H9 (cell line): Measurements from ENCODE around the gene TMIGD2. TPM values are rescaled to one million over a fixed set of nuclear protein-coding genes. Genes with fewer than 3 reads are reported as not detected.

ENCODE experiments used
- DNase-seq: peaks from one replicate; pipeline ENCODE4 v3.0.0-alpha.2; 2017
- H2AFZ ChIP-seq: one replicate; pipeline ENCODE4 v1.6.1; 2013; ENCODE audit warnings: mild to moderate bottlenecking, low read length, control low read depth, moderate library complexity
- H2AK5ac ChIP-seq: 2 replicates; pipeline ENCODE4 v1.6.1; 2013; ENCODE audit warnings: low read length, control low read depth, mixed read lengths; ENCODE audit not compliant: insufficient read length
- H2BK120ac ChIP-seq: one replicate; pipeline ENCODE4 v1.6.1; 2013; ENCODE audit warnings: low read depth, mild to moderate bottlenecking, low read length, control low read depth, inconsistent platforms; ENCODE audit not compliant: poor library complexity, severe bottlenecking
- H2BK12ac ChIP-seq: 2 replicates; pipeline ENCODE4 v1.6.1; 2013; ENCODE audit warnings: low read length, control low read depth, mixed read lengths, low read depth; ENCODE audit not compliant: insufficient read length
- H2BK15ac ChIP-seq: 2 replicates; pipeline ENCODE4 v1.6.1; 2013; ENCODE audit warnings: low read depth, low read length, control low read depth
- H2BK20ac ChIP-seq: one replicate; pipeline ENCODE4 v1.6.1; 2013; ENCODE audit warnings: low read depth, mild to moderate bottlenecking, low read length, control low read depth, inconsistent platforms; ENCODE audit not compliant: poor library complexity, severe bottlenecking
- H2BK5ac ChIP-seq: 2 replicates; pipeline ENCODE4 v1.6.1; 2013; ENCODE audit warnings: low read length, control low read depth, mixed read lengths; ENCODE audit not compliant: insufficient read length
- H3K14ac ChIP-seq: 2 replicates; pipeline ENCODE4 v1.6.1; 2013; ENCODE audit warnings: low read length, control low read depth; ENCODE audit not compliant: insufficient read depth
- H3K18ac ChIP-seq: 2 replicates; pipeline ENCODE4 v1.6.1; 2013; ENCODE audit warnings: low read depth, mild to moderate bottlenecking, mixed read lengths, low read length, control low read depth; ENCODE audit not compliant: insufficient read length
- H3K23ac ChIP-seq: 2 replicates; pipeline ENCODE4 v1.6.1; 2013; ENCODE audit warnings: low read length, control low read depth, mixed read lengths, low read depth; ENCODE audit not compliant: insufficient read length
- H3K23me2 ChIP-seq: 2 replicates; pipeline ENCODE4 v1.6.1; 2013; ENCODE audit warnings: low read depth, mild to moderate bottlenecking, mixed read lengths, low read length, control low read depth; ENCODE audit not compliant: insufficient read length, poor library complexity, severe bottlenecking
- H3K27ac ChIP-seq: 2 replicates; pipeline ENCODE4 v1.5.1; 2013; ENCODE audit warnings: low read length, control low read depth, mixed read lengths, low read depth; ENCODE audit not compliant: insufficient read length
- H3K27me3 ChIP-seq: 2 replicates; pipeline ENCODE4 v1.6.1; 2013; ENCODE audit warnings: low read length, control low read depth, inconsistent platforms; ENCODE audit not compliant: insufficient read depth
- H3K4ac ChIP-seq: 2 replicates; pipeline ENCODE4 v1.6.1; 2013; ENCODE audit warnings: low read depth, mild to moderate bottlenecking, control low read depth, inconsistent platforms, low read length, moderate library complexity
- H3K4me1 ChIP-seq: 2 replicates; pipeline ENCODE4 v1.6.1; 2013; ENCODE audit warnings: low read length, control low read depth, inconsistent platforms; ENCODE audit not compliant: insufficient read depth
- H3K4me2 ChIP-seq: 2 replicates; pipeline ENCODE4 v1.6.1; 2013; ENCODE audit warnings: low read length, control low read depth, mixed read lengths; ENCODE audit not compliant: insufficient read length, insufficient read depth
- H3K56ac ChIP-seq: 2 replicates; pipeline ENCODE4 v1.6.1; 2013; ENCODE audit warnings: low read depth, mild to moderate bottlenecking, mixed read lengths, low read length, control low read depth; ENCODE audit not compliant: insufficient read length
- H3K79me1 ChIP-seq: 2 replicates; pipeline ENCODE4 v1.6.1; 2013; ENCODE audit warnings: low read depth, mild to moderate bottlenecking, moderate library complexity, low read length, control low read depth, inconsistent platforms; ENCODE audit not compliant: insufficient read depth, poor library complexity, severe bottlenecking
- H3K79me2 ChIP-seq: 2 replicates; pipeline ENCODE4 v1.6.1; 2013; ENCODE audit warnings: low read length, control low read depth, inconsistent platforms; ENCODE audit not compliant: insufficient read depth
- H3K9ac ChIP-seq: 2 replicates; pipeline ENCODE4 v1.6.1; 2013; ENCODE audit warnings: low read length, control low read depth, mixed read lengths; ENCODE audit not compliant: insufficient read length; ENCODE audit errors: extremely low read depth
- H3K9me3 ChIP-seq: one replicate; pipeline ENCODE4 v1.6.1; 2013; ENCODE audit warnings: low read depth, low read length, inconsistent platforms; ENCODE audit not compliant: control insufficient read depth
- H3T11ph ChIP-seq: one replicate; pipeline ENCODE4 v1.6.1; 2013; ENCODE audit warnings: mild to moderate bottlenecking, low read length, control low read depth, inconsistent platforms
- H4K20me1 ChIP-seq: one replicate; pipeline ENCODE4 v1.6.1; 2013; ENCODE audit not compliant: control insufficient read depth, insufficient read length, insufficient read depth
- H4K5ac ChIP-seq: 2 replicates; pipeline ENCODE4 v1.6.1; 2013; ENCODE audit warnings: low read depth, mild to moderate bottlenecking, mixed read lengths, low read length, control low read depth; ENCODE audit not compliant: insufficient read length
- H4K8ac ChIP-seq: replicated peaks from 2 replicates; pipeline ENCODE4 v1.6.1; 2013; ENCODE audit warnings: low read length, control low read depth, mixed read lengths, low read depth; ENCODE audit not compliant: insufficient read length
- H4K91ac ChIP-seq: 2 replicates; pipeline ENCODE4 v1.6.1; 2013; ENCODE audit warnings: low read depth, mild to moderate bottlenecking, moderate library complexity, mixed read lengths, low read length, control low read depth; ENCODE audit not compliant: insufficient read length
- H3K27ac Mint-ChIP-seq, 3 experiments: 2 replicates in 2 of 3; 3 replicates in 1 of 3; pipeline ENCODE4 v1.8.0; 2020 to 2021; ENCODE audit warnings: mixed read lengths in 3 of 3, mild to moderate bottlenecking in 1 of 3, moderate library complexity in 1 of 3
- H3K27me3 Mint-ChIP-seq: 2 replicates; pipeline ENCODE4 v1.8.0; 2021; ENCODE audit warnings: low read depth, mild to moderate bottlenecking, moderate library complexity, mixed read lengths
- H3K36me3 Mint-ChIP-seq, 3 experiments: 2 replicates in 2 of 3; 3 replicates in 1 of 3; pipeline ENCODE4 v1.8.0; 2020 to 2021; ENCODE audit warnings: low read depth in 3 of 3, mixed read lengths in 3 of 3; ENCODE audit not compliant: insufficient read depth in 1 of 3
- H3K4me1 Mint-ChIP-seq, 2 experiments: 2 replicates each; pipeline ENCODE4 v1.8.0; 2020; ENCODE audit warnings: mixed read lengths in 2 of 2
- H3K4me3 Mint-ChIP-seq, 2 experiments: 2 replicates in 1 of 2; 3 replicates in 1 of 2; pipeline ENCODE4 v1.8.0; 2020 to 2021; ENCODE audit warnings: mild to moderate bottlenecking in 2 of 2, mixed read lengths in 2 of 2, moderate library complexity in 1 of 2
- H3K9me3 Mint-ChIP-seq, 2 experiments: 2 replicates in 1 of 2; 3 replicates in 1 of 2; pipeline ENCODE4 v1.8.0; 2020; ENCODE audit warnings: mild to moderate bottlenecking in 2 of 2, mixed read lengths in 2 of 2, moderate library complexity in 1 of 2
- CTCF ChIP-seq: fragments of 200-600 bp; sonication (generic); conservative IDR thresholded peaks from 3 replicates; pipeline ENCODE4 v1.8.0; 2021; ENCODE audit warnings: antibody characterized with exemption, mild to moderate bottlenecking
- WGBS: extraction: QIAGEN DNeasy Blood & Tissue Kit; methylation state at CpG from one replicate; pipeline ENCODE4 v1.1.7; 2013; ENCODE audit warnings: missing lambda C conversion rate, low lambda C conversion rate, mixed read lengths; ENCODE audit not compliant: insufficient read length; ENCODE audit errors: extremely low coverage; 5-methylcytosine and 5-hydroxymethylcytosine counted together
- total RNA-seq: library from RNA; stranded (reverse); gene quantifications from 2 replicates; pipeline ENCODE4 v1.2.1, GENCODE V29; 2021

The TMIGD2 gene
- total RNA-seq, 1 experiment from 2014 or later, result 0.26 TPM

GRCh38 chr19:4301590-4302242 lies 473 bp downstream of the TMIGD2 start:
- DNase-seq, result no peak
- H3K4me1 ChIP-seq, result no peaks in the 10 kb centered on the region
- H3K27me3 Mint-ChIP-seq, result peaks cover 12% of the 10 kb centered on the region
- peaks cover 10 to 20% of the 10 kb centered on the region in 2 experiments for H3K4me1 Mint-ChIP-seq
- no peak overlapping the region for H3K18ac ChIP-seq
- H3K79me1 ChIP-seq, result no peaks in the 10 kb centered on the region
- no peak overlapping the region for H3K14ac ChIP-seq
- H2AFZ ChIP-seq, result peak overlapping the region; percentile 3
- WGBS, result no CpG with 5 or more reads among the region's 13 CpGs
- H3K9me3 ChIP-seq, result no peaks in the 10 kb centered on the region
- no peaks in the 10 kb centered on the region for H4K20me1 ChIP-seq
- H3K27ac ChIP-seq, result no peak overlapping the region
- H2BK15ac ChIP-seq, result no peak overlapping the region
- H3K4me3 Mint-ChIP-seq, result peak overlapping the region in 1 of 2 experiments; percentile 16; a peak in 1 of 5 replicates
- no peak overlapping the region for H3K23ac ChIP-seq
- no peak overlapping the region for H4K91ac ChIP-seq
- no peak overlapping the region for H2BK12ac ChIP-seq
- H4K5ac ChIP-seq, result no peak overlapping the region
- no peak overlapping the region for H2BK5ac ChIP-seq
- no peak overlapping the region for H3K4me2 ChIP-seq
- no peak overlapping the region for H2AK5ac ChIP-seq
- H2BK120ac ChIP-seq, result no peak overlapping the region
- no peak overlapping the region for H4K8ac ChIP-seq
- H3K36me3 Mint-ChIP-seq, result peaks cover 5 to 11% (median 7%) of the 10 kb centered on the region in 3 experiments; a peak in 6 of 7 replicates
- H3K9me3 Mint-ChIP-seq, result no peaks in the 10 kb centered on the region; a peak in 2 of 5 replicates
- peak overlapping the region in 2 of 3 experiments; percentile 65 to 72; a peak in 3 of 7 replicates for H3K27ac Mint-ChIP-seq
- no peak overlapping the region for H3K56ac ChIP-seq
- TF ChIP-seq CTCF, result no peak
- no peak overlapping the region for H3T11ph ChIP-seq
- no peak overlapping the region for H3K9ac ChIP-seq
- no peaks in the 10 kb centered on the region for H3K27me3 ChIP-seq
- H3K4ac ChIP-seq, result no peak overlapping the region
- H3K79me2 ChIP-seq, result no peaks in the 10 kb centered on the region
- H3K23me2 ChIP-seq, result no peaks in the 10 kb centered on the region
- no peak overlapping the region for H2BK20ac ChIP-seq
